H1 (cell line): ENCODE data around the gene SP9. TPM values are rescaled to one million over a fixed set of nuclear protein-coding genes. Genes with fewer than 3 reads are reported as not detected.

Experiments
- CTCF ChIA-PET: fragments of 300-600 bp; sonication (Branson Sonifier 250); formaldehyde crosslinking; loops from one replicate; lab custom pipeline; 2021; ENCODE audit not compliant: partially characterized antibody; lab: Charles Lee
- POLR2A ChIA-PET: fragments of 300-600 bp; sonication (Branson Sonifier 250); formaldehyde crosslinking; loops from one replicate; lab custom pipeline; 2021; ENCODE audit warnings: inconsistent platforms; ENCODE audit not compliant: partially characterized antibody; lab: Charles Lee
- DNase-seq, 2 experiments: peaks; one replicate each; pipeline versions ENCODE4 v3.0.0 to v3.0.0-alpha.2; 2010 to 2022; ENCODE audit warnings: low spot score in 2 of 2, low read depth in 1 of 2, mixed read lengths in 1 of 2
- FAIRE-seq: peaks from 2 replicates; lab custom pipeline; 2011; peaks lifted over from hg19 to GRCh38; lab: Jason Lieb, UNC
- H2AFZ ChIP-seq: 2 replicates; pipeline ENCODE4 v1.8.1; 2012; ENCODE audit warnings: low read length, inconsistent platforms
- H2AK5ac ChIP-seq: 2 replicates; pipeline ENCODE4 v1.6.1; 2013; ENCODE audit warnings: low read depth, low read length
- H2BK120ac ChIP-seq: replicated peaks from 2 replicates; pipeline ENCODE3; 2013; ENCODE audit warnings: low read depth, low read length, inconsistent platforms
- H2BK12ac ChIP-seq: 2 replicates; pipeline ENCODE4 v1.6.1; 2013; ENCODE audit warnings: low read depth, low read length
- H2BK15ac ChIP-seq: 2 replicates; pipeline ENCODE4 v1.6.1; 2013; ENCODE audit warnings: low read length
- H2BK20ac ChIP-seq: 2 replicates; pipeline ENCODE4 v1.6.1; 2013; ENCODE audit warnings: low read length
- H2BK5ac ChIP-seq: 2 replicates; pipeline ENCODE4 v1.6.1; 2013; ENCODE audit warnings: low read depth, low read length
- H3K14ac ChIP-seq: 2 replicates; pipeline ENCODE4 v1.6.1; 2013; ENCODE audit warnings: inconsistent platforms; ENCODE audit not compliant: insufficient read length
- H3K18ac ChIP-seq: 2 replicates; pipeline ENCODE4 v1.6.1; 2013; ENCODE audit warnings: low read length; ENCODE audit errors: extremely low read depth
- H3K23ac ChIP-seq: 2 replicates; pipeline ENCODE4 v1.6.1; 2013; ENCODE audit warnings: inconsistent platforms; ENCODE audit not compliant: insufficient read length
- H3K23me2 ChIP-seq: 2 replicates; pipeline ENCODE4 v1.6.1; 2013; ENCODE audit warnings: low read depth, low read length
- H3K27ac ChIP-seq: 2 replicates; pipeline ENCODE4 v1.6.1; 2011; ENCODE audit warnings: low read depth, low read length, inconsistent platforms
- H3K27me3 ChIP-seq, 4 experiments: replicated peaks in 1 of 4; 1 replicate in 1 of 4; 2 replicates in 3 of 4; pipeline versions ENCODE4 v1.6.1 to v1.8.1; 2011 to 2013; ENCODE audit warnings: low read length in 3 of 4, mild to moderate bottlenecking in 3 of 4, inconsistent platforms in 2 of 4, mixed read lengths in 2 of 4, moderate library complexity in 1 of 4; ENCODE audit not compliant: control insufficient read depth in 3 of 4, insufficient read depth in 3 of 4; ENCODE audit errors: extremely low read depth in 1 of 4
- H3K36me3 ChIP-seq, 4 experiments: 2 replicates each; pipeline versions ENCODE4 v1.6.1 to v1.8.1; 2011 to 2013; ENCODE audit warnings: mild to moderate bottlenecking in 4 of 4, low read length in 3 of 4, moderate library complexity in 2 of 4, control low read depth in 1 of 4, inconsistent platforms in 1 of 4; ENCODE audit not compliant: insufficient read depth in 4 of 4, control insufficient read depth in 2 of 4
- H3K4ac ChIP-seq: replicated peaks from 2 replicates; pipeline ENCODE3; 2013; ENCODE audit warnings: low read length, low read depth, mixed read lengths, inconsistent platforms; ENCODE audit not compliant: insufficient read length
- H3K4me1 ChIP-seq, 4 experiments: replicated peaks in 1 of 4; 1 replicate in 1 of 4; 2 replicates in 3 of 4; pipeline versions ENCODE4 v1.6.1 to v1.8.1; 2011 to 2013; ENCODE audit warnings: low read length in 3 of 4, inconsistent platforms in 2 of 4, mixed read lengths in 1 of 4; ENCODE audit not compliant: insufficient read depth in 4 of 4, control insufficient read depth in 3 of 4
- H3K4me2 ChIP-seq, 2 experiments: 2 replicates each; pipeline versions ENCODE4 v1.6.1 to v1.8.1; 2011 to 2013; ENCODE audit warnings: low read depth in 2 of 2, low read length in 2 of 2, control low read depth in 1 of 2, inconsistent platforms in 1 of 2, mild to moderate bottlenecking in 1 of 2; ENCODE audit not compliant: insufficient read depth in 1 of 2
- H3K4me3 ChIP-seq, 4 experiments: fragments of 200-600, 300-600 bp in 1 of 4; sonication (generic), shearing (Covaris generic), sonication (Bioruptor Twin) in 1 of 4; 2 replicates each; pipeline versions ENCODE4 v1.5.1 to v1.8.1; 2011 to 2016; ENCODE audit warnings: low read length in 4 of 4, low read depth in 3 of 4, control low read depth in 2 of 4, inconsistent platforms in 2 of 4, mild to moderate bottlenecking in 2 of 4, mixed read lengths in 1 of 4, moderate library complexity in 1 of 4; ENCODE audit not compliant: insufficient read depth in 2 of 4; ENCODE audit errors: extremely low read depth in 1 of 4
- H3K56ac ChIP-seq: replicated peaks from 2 replicates; pipeline ENCODE3; 2013; ENCODE audit warnings: low read depth, mild to moderate bottlenecking, mixed read lengths, low read length, inconsistent platforms; ENCODE audit not compliant: insufficient read length
- H3K79me1 ChIP-seq: 2 replicates; pipeline ENCODE4 v1.6.1; 2013; ENCODE audit warnings: low read depth, low read length, control low read depth
- H3K79me2 ChIP-seq, 2 experiments: 2 replicates each; pipeline versions ENCODE4 v1.6.1 to v1.8.1; 2012 to 2013; ENCODE audit warnings: low read length in 2 of 2, mild to moderate bottlenecking in 2 of 2, inconsistent platforms in 1 of 2; ENCODE audit not compliant: insufficient read depth in 2 of 2, control insufficient read depth in 1 of 2
- H3K9ac ChIP-seq, 4 experiments: replicated peaks in 1 of 4; 1 replicate in 1 of 4; 2 replicates in 3 of 4; pipeline versions ENCODE4 v1.6.1 to v1.8.1; 2011 to 2013; ENCODE audit warnings: low read depth in 3 of 4, low read length in 3 of 4, control low read depth in 2 of 4, mild to moderate bottlenecking in 2 of 4, moderate library complexity in 2 of 4, inconsistent platforms in 1 of 4; ENCODE audit errors: extremely low read depth in 1 of 4
- H3K9me3 ChIP-seq, 2 experiments: 2 replicates each; pipeline versions ENCODE4 v1.6.1 to v1.8.1; 2012 to 2013; ENCODE audit warnings: mild to moderate bottlenecking in 2 of 2, moderate library complexity in 2 of 2, control low read depth in 1 of 2, inconsistent platforms in 1 of 2, low read depth in 1 of 2, low read length in 1 of 2, mixed read lengths in 1 of 2; ENCODE audit not compliant: insufficient read depth in 2 of 2
- H4K20me1 ChIP-seq, 2 experiments: replicated peaks in 1 of 2; 2 replicates each; pipeline versions ENCODE3 to v1.8.1; 2011 to 2013; ENCODE audit warnings: inconsistent platforms in 2 of 2, low read length in 2 of 2, mild to moderate bottlenecking in 1 of 2; ENCODE audit not compliant: insufficient read depth in 2 of 2, control insufficient read depth in 1 of 2
- H4K5ac ChIP-seq: 2 replicates; pipeline ENCODE4 v1.6.1; 2013; ENCODE audit warnings: low read length, low read depth, mixed read lengths, inconsistent platforms; ENCODE audit not compliant: insufficient read length
- H4K8ac ChIP-seq: 2 replicates; pipeline ENCODE4 v1.8.0; 2013; ENCODE audit warnings: mild to moderate bottlenecking, moderate library complexity, low read length, inconsistent platforms; ENCODE audit not compliant: insufficient read depth; ENCODE audit errors: extremely low read depth
- H4K91ac ChIP-seq: replicated peaks from 2 replicates; pipeline ENCODE3; 2013; ENCODE audit warnings: low read length, mixed read lengths, inconsistent platforms; ENCODE audit not compliant: insufficient read length
- BACH1 ChIP-seq: IDR thresholded peaks from 2 replicates; pipeline ENCODE4 v1.6.1; 2012; ENCODE audit warnings: low read length, improper control_type of control experiment
- CREB1 ChIP-seq: IDR thresholded peaks from 2 replicates; pipeline ENCODE4 v1.6.1; 2012; ENCODE audit warnings: inconsistent platforms
- GABPA ChIP-seq: IDR thresholded peaks from 2 replicates; pipeline ENCODE4 v1.6.1; 2011; ENCODE audit warnings: mild to moderate bottlenecking, low read length, moderate library complexity, borderline replicate concordance; ENCODE audit not compliant: insufficient read depth
- GTF2F1 ChIP-seq: IDR thresholded peaks from 2 replicates; pipeline ENCODE4 v1.6.1; 2012; ENCODE audit warnings: low read depth, low read length, improper control_type of control experiment, borderline replicate concordance
- RBBP5 ChIP-seq: IDR thresholded peaks from 2 replicates; pipeline ENCODE4 v1.7.1; 2012; ENCODE audit warnings: low read depth, mild to moderate bottlenecking, inconsistent platforms, low read length, moderate library complexity, borderline replicate concordance
- RFX5 ChIP-seq: IDR thresholded peaks from 2 replicates; pipeline ENCODE4 v1.6.1; 2011; ENCODE audit warnings: low read depth, low read length, improper control_type of control experiment, borderline replicate concordance
- SAP30 ChIP-seq: fragments of 300-600 bp; sonication (generic); IDR thresholded peaks from 2 replicates; pipeline ENCODE4 v1.7.1; 2012; ENCODE audit warnings: low read length, moderate library complexity, mild to moderate bottlenecking, inconsistent platforms; ENCODE audit not compliant: insufficient read depth, insufficient replicate concordance
- SIX5 ChIP-seq: IDR thresholded peaks from 2 replicates; pipeline ENCODE4 v1.6.1; 2011; ENCODE audit warnings: mild to moderate bottlenecking, low read depth, low read length
- TAF7 ChIP-seq: optimal IDR thresholded peaks from 2 replicates; pipeline ENCODE3; 2011; ENCODE audit warnings: low read depth, mild to moderate bottlenecking, inconsistent platforms, low read length, moderate library complexity, borderline replicate concordance
- TBP ChIP-seq: IDR thresholded peaks from 2 replicates; pipeline ENCODE4 v1.6.1; 2011; ENCODE audit warnings: low read depth, low read length, improper control_type of control experiment
- TEAD4 ChIP-seq: IDR thresholded peaks from 2 replicates; pipeline ENCODE4 v1.6.1; 2012; ENCODE audit warnings: low read depth, low read length, inconsistent platforms, mixed read lengths
- ZNF274 ChIP-seq: IDR thresholded peaks from 2 replicates; pipeline ENCODE4 v1.7.0; 2012; ENCODE audit warnings: low read length, borderline replicate concordance; ENCODE audit errors: extremely low read depth
- WGBS, 2 experiments: shearing (Covaris generic) in 1 of 2; methylation state at CpG; one replicate each; pipeline versions ENCODE4 v1.1.6 to v1.1.7; 2013 to 2015; ENCODE audit warnings: low lambda C conversion rate in 2 of 2, mixed read lengths in 2 of 2, inconsistent platforms in 1 of 2, low coverage in 1 of 2, missing lambda C conversion rate in 1 of 2; ENCODE audit not compliant: insufficient replicate concordance in 2 of 2, insufficient coverage in 1 of 2, insufficient read length in 1 of 2; ENCODE audit errors: extremely low coverage in 1 of 2, missing lambda C conversion rate in 1 of 2; 5-methylcytosine and 5-hydroxymethylcytosine counted together
- polyA plus RNA-seq, 7 experiments: library from polyadenylated mRNA; depleted of rRNA in 3 of 7; stranded (reverse) in 5 of 7; unstranded in 2 of 7; fragments of >200 nt in 5 of 7; fragments of 200-250 nt in 2 of 7; gene quantifications; 1 replicate in 5 of 7; 2 replicates in 1 of 7; 4 replicates in 1 of 7; pipeline versions ENCODE4 v1.2.1 to v1.2.3, GENCODE V29; 2011 to 2013; ENCODE audit warnings: missing spikeins in 2 of 7, mixed read lengths in 2 of 7
- total RNA-seq: library from RNA; stranded (reverse); fragmentation: NEBNext Ultra II Directional; extraction: Animal tissue kit (Norgen Biotek cat#: 25700); gene quantifications from 2 replicates; pipeline ENCODE4 v1.2.1, GENCODE V29; 2021

Gene SP9
- total and polyA plus RNA-seq, 2 of the 8 experiments (the other 6 are each of a cell fraction or from before 2014, with no cell fraction given), result 0.03 to 0.11 TPM

GRCh38 chr2:174338147-174338605 lies 3.4 kb downstream of the SP9 start:
- no peak overlapping the region for H3K56ac ChIP-seq
- peaks cover 6 to 35% (median 21%) of the 10 kb centered on the region in 4 experiments for H3K4me1 ChIP-seq
- H2BK5ac ChIP-seq, result no peak overlapping the region
- CTCF ChIA-PET, result interaction anchor here (1.0 to 1.2 kb wide), 3 partner anchors 9 to 177 kb away, joined by 3 read pairs; no protein-coding TSS in a partner anchor
- H3K23me2 ChIP-seq, result peaks cover 25% of the 10 kb centered on the region; the same call in 1 of the 2 replicates
- H2AFZ ChIP-seq, result no peak overlapping the region
- H2AK5ac ChIP-seq, result no peak overlapping the region
- H3K27ac ChIP-seq, result no peak overlapping the region
- H4K5ac ChIP-seq, result no peak overlapping the region
- H3K36me3 ChIP-seq, result peaks cover 0 to 3% (median 0%) of the 10 kb centered on the region in 4 experiments; a peak in 1 of 8 replicates
- FAIRE-seq (no peak), DNase-seq (no peak)
- 5% methylated on average over 7 of the region's 7 CpGs; no CpG with 5 or more reads in 1 of the 2 experiments for WGBS, 2 experiments
- H3K4me2 ChIP-seq, result peak overlapping the region; percentile 84 to 88; a peak in 3 of 4 replicates
- no peak overlapping the region for H3K23ac ChIP-seq
- H4K91ac ChIP-seq, result no peak overlapping the region
- no peak overlapping the region for H2BK20ac ChIP-seq
- POLR2A ChIA-PET, result interaction anchor here (1.0 to 1.8 kb wide), 4 partner anchors 10 to 266 kb away, joined by 3 to 6 read pairs (median 3); no protein-coding TSS in a partner anchor
- H3K18ac ChIP-seq, result no peak overlapping the region
- H3K79me1 ChIP-seq, result no peaks in the 10 kb centered on the region
- no peak overlapping the region for H3K14ac ChIP-seq
- no peak overlapping the region for H4K8ac ChIP-seq
- H3K9me3 ChIP-seq, result no peaks in the 10 kb centered on the region
- peak overlapping the region in 2 of 4 experiments; percentile 40 to 64; a peak in 3 of 8 replicates for H3K4me3 ChIP-seq
- H2BK15ac ChIP-seq, result no peak overlapping the region
- H2BK120ac ChIP-seq, result no peak overlapping the region
- H3K4ac ChIP-seq, result no peak overlapping the region
- no peak overlapping the region for H2BK12ac ChIP-seq
- H4K20me1 ChIP-seq, result peaks cover 5 to 9% of the 10 kb centered on the region in 2 experiments
- H3K27me3 ChIP-seq, result peaks cover 57 to 100% (median 84%) of the 10 kb centered on the region in 4 experiments
- H3K79me2 ChIP-seq, result no peaks in the 10 kb centered on the region
- no peak overlapping the region for H3K9ac ChIP-seq
- TF ChIP-seq TBP, result no peak
- no peak for TF ChIP-seq ZNF274
- TF ChIP-seq BACH1, result no peak
- no peak for TF ChIP-seq SAP30
- TF ChIP-seq SIX5, result no peak
- TF ChIP-seq RBBP5, result no peak
- no peak for TF ChIP-seq RFX5
- TF ChIP-seq TEAD4, result no peak
- TF ChIP-seq CREB1, result no peak
- no peak for TF ChIP-seq TAF7
- no peak for TF ChIP-seq GTF2F1
- TF ChIP-seq GABPA, result no peak
